Measurements from ENCODE around the gene NELL1.

The NELL1 gene

DNA sequence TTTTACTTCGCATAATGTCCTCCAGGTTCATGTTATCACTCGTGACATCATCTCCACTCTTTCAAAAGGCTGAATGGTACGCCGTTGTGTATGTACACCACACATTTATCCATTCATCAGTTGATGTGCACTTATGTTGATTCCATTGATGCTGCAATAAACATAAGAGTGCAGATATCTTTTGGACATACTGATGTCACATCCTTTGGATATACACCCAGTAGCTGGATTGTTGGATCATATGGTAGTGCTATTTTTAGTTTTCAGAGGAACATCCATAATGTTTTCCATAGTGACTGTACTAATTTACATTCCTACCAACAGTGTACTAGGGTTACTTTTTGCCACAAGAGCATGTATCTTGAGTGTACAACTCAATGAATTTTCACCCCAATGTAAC is 25.0 kb upstream of the NELL1 start:
- DNase-seq: no peak
- Mint-ChIP-seq H3K4me3 (no peak overlapping the region), H3K9me3 (no peaks in the 10 kb centered on the region), H3K4me1 (no peaks in the 10 kb centered on the region), H3K27me3 (peaks cover 3 to 16% of the 10 kb centered on the region in 2 donors), H3K27ac (no peak overlapping the region), H3K36me3 (no peaks in the 10 kb centered on the region)
- ATAC-seq (replicated peaks): no peak

DNA sequence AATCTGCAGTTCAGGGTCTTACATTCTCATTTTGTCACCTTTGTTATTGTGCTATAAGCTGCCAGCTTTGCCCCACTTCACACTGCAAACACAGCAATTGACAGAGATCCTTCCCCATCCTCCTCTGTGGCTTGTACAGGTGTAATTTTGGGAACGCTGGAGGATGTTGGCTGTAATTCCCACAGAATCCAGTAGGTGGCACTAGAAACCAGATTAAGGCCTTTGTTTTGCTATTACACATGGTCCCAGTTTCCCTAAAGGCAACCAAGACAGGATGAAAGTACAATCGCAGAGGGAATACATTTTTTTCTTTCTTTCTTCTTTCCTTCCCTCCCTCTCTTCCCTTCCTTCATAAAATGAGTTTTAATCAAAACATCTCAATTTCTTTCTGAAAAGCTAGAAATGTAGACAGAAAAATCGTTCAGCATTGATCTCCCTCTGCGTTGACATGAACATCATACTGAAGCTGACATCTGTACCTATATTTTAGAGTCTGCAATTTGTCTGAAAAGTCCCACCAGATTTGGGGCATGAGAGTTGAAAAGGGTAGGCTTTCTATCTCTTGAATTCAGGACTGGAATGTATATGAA is 21.3 kb upstream of the NELL1 start:
- DNase-seq (peak; percentile 16), ATAC-seq (replicated peaks) (peak; percentile 36 to 39)
- H3K4me1 Mint-ChIP-seq: peaks cover 0 to 1% of the 10 kb centered on the region in 2 donors
- no peaks in the 10 kb centered on the region for H3K36me3 Mint-ChIP-seq
- no peaks in the 10 kb centered on the region for H3K9me3 Mint-ChIP-seq
- H3K27ac Mint-ChIP-seq: no peak overlapping the region
- no peak overlapping the region for H3K4me3 Mint-ChIP-seq
- H3K27me3 Mint-ChIP-seq: peaks cover 0 to 14% of the 10 kb centered on the region in 2 donors

DNA sequence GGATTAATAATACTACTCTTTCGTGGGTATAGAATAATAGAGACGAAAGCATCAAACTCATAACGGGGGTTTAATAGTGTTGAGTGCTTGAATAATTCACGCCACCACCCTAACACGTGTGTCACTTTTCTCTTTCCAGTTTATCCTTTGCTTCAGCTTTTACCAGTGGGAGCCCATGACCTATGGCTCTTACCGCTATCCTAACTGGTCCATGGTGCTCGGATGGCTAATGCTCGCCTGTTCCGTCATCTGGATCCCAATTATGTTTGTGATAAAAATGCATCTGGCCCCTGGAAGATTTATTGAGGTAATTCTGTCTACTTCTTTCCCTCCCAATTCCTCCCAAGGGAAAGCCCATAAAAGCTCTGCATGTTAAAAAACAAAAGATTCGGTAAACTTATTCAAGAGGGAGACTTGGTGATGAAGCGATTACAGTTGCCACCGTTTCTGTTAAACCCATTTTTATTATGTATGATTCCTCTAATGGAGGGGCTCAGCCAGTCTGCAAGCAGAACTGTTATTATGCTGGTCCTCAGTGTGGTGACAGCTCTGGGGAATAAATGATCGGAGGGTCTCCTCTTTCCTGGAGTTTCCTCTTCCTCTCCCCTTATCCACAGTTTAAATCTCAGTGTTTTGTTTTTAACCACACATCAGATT is 17.1 kb upstream of the NELL1 start:
- Mint-ChIP-seq H3K4me1 (peaks cover 0 to 7% of the 10 kb centered on the region in 2 donors), H3K27me3 (peaks cover 12 to 13% of the 10 kb centered on the region in 2 donors), H3K9me3 (no peaks in the 10 kb centered on the region), H3K27ac (no peak overlapping the region), H3K36me3 (no peaks in the 10 kb centered on the region), H3K4me3 (no peak overlapping the region)
- DNase-seq (no peak), ATAC-seq (replicated peaks) (no peak)

DNA sequence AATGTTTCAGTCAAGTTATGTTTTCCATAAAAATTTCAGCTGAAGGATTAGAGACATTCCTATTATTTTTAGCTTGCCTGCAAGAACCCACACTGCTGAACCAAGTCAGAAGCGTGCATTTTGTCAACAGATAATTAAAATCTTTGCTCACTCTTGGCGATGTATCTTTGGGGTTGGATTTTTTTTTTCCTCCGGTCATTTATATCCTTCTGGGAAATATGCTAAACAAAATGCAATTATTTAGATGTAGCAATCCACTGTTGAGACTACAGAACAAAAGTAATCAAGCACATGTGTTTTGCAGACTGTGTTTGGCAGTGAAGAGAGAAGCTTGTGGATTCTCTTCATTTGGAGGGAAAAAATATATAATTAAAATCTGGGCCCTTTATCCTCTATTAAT is 15.3 kb upstream of the NELL1 start:
- H3K27me3 Mint-ChIP-seq: peaks cover 12 to 13% of the 10 kb centered on the region in 2 donors
- H3K9me3 Mint-ChIP-seq: no peaks in the 10 kb centered on the region
- no peaks in the 10 kb centered on the region for H3K36me3 Mint-ChIP-seq
- DNase-seq: no peak
- ATAC-seq (replicated peaks): no peak
- H3K4me3 Mint-ChIP-seq: no peak overlapping the region
- peaks cover 0 to 7% of the 10 kb centered on the region in 2 donors for H3K4me1 Mint-ChIP-seq
- no peak overlapping the region for H3K27ac Mint-ChIP-seq

DNA sequence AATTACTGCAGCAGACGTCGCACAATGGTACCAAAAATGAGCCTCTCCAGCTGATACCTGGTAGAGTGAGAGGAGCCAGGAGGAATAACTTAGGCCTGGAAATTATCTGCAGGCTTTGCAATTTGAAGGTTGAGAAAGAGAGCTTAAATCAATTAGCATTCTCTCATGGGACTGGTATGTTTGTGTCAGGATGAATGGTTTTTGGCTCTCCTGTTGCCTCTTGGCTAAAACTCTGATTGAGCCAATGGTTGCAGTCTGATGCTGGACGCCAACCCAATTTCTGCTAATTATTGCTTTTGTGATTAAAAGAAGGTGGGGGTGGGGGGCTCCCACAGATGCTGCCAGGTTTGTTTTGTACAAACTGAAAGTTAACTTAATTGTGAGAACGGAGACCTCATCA is 12.5 kb upstream of the NELL1 start:
- peaks cover 0 to 1% of the 10 kb centered on the region in 2 donors for H3K9me3 Mint-ChIP-seq
- H3K27ac Mint-ChIP-seq: no peak overlapping the region
- DNase-seq: no peak
- H3K4me3 Mint-ChIP-seq: no peak overlapping the region
- no peak for ATAC-seq (replicated peaks)
- H3K4me1 Mint-ChIP-seq: peaks cover 0 to 7% of the 10 kb centered on the region in 2 donors
- H3K36me3 Mint-ChIP-seq: no peaks in the 10 kb centered on the region
- peaks cover 12 to 19% of the 10 kb centered on the region in 2 donors for H3K27me3 Mint-ChIP-seq

DNA sequence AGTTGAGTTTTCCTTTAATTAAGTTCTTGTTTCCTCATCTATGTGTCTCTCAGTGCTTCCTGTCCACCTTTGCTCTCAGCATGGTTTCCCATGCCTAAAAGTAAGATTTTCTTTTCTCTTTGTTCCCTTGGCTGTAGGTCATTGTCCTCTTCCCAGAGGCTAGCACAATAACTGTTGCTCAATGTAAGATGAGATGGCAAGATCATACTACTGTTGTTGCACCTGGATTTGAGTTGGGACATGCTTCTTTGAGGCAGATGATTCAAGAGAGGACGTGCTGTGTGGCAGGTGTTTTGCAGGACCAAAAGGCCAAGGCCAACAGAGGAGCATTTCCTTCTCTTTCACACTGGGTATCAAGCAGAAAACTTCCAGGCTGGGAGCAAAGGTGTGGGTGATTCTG is 11.3 kb upstream of the NELL1 start:
- DNase-seq (no peak), ATAC-seq (replicated peaks) (no peak)
- no peaks in the 10 kb centered on the region for H3K36me3 Mint-ChIP-seq

DNA sequence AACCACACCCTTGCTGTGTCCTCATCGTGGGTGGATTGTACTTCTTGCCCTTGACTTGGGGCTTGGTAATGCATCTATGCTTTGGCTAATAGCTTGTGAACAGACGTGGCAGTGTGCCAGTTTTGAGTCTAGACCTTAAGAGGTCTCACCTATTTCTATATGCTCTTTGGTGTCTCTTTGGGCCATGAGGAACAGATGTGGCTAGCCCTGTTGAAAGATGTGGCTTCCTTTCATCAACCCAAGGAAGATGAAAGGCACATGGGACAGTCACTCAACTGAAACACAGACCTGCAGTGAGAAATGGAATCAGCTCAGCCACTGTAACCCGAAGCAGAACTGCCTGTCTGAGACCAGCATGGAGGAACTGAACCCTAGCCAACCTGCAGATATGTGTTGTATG is 7.9 kb upstream of the NELL1 start:
- Mint-ChIP-seq H3K36me3 (no peaks in the 10 kb centered on the region), H3K27me3 (peaks cover 12 to 30% of the 10 kb centered on the region in 2 donors), H3K9me3 (peaks cover 0 to 10% of the 10 kb centered on the region in 2 donors), H3K4me1 (no peaks in the 10 kb centered on the region), H3K27ac (no peak overlapping the region), H3K4me3 (no peak overlapping the region)
- DNase-seq: no peak
- no peak for ATAC-seq (replicated peaks)

More for the DNA sequence above, 11.3 kb upstream of the NELL1 start:
- Mint-ChIP-seq H3K4me3 (no peak overlapping the region), H3K9me3 (peaks cover 0 to 7% of the 10 kb centered on the region in 2 donors), H3K27me3 (peaks cover 12 to 16% of the 10 kb centered on the region in 2 donors), H3K27ac (no peak overlapping the region), H3K4me1 (peaks cover 0 to 5% of the 10 kb centered on the region in 2 donors)

DNA sequence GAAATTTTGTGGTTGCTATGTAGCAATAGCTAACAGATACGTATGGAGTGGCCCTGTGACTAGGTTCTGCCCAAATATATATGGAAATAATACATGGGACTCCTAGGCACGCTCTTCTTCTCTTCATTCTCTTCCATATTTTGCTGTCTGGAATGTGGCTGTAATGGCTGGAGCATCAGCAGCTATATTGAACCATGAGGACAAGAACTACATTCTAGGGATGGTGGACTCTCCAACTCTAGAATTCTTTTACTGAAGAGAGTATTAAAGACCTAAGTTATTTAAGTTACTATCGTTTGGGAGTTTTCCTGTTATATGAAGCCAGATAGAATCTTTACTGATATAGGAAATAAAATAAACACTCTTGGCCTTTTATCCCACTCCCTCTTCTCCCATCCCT is 7.5 kb upstream of the NELL1 start:
- ATAC-seq (replicated peaks) (no peak), DNase-seq (no peak)
- H3K4me3 Mint-ChIP-seq: no peak overlapping the region
- H3K4me1 Mint-ChIP-seq: no peaks in the 10 kb centered on the region
- peaks cover 11 to 34% of the 10 kb centered on the region in 2 donors for H3K27me3 Mint-ChIP-seq
- no peaks in the 10 kb centered on the region for H3K36me3 Mint-ChIP-seq
- H3K27ac Mint-ChIP-seq: no peak overlapping the region
- H3K9me3 Mint-ChIP-seq: peaks cover 0 to 12% of the 10 kb centered on the region in 2 donors

DNA sequence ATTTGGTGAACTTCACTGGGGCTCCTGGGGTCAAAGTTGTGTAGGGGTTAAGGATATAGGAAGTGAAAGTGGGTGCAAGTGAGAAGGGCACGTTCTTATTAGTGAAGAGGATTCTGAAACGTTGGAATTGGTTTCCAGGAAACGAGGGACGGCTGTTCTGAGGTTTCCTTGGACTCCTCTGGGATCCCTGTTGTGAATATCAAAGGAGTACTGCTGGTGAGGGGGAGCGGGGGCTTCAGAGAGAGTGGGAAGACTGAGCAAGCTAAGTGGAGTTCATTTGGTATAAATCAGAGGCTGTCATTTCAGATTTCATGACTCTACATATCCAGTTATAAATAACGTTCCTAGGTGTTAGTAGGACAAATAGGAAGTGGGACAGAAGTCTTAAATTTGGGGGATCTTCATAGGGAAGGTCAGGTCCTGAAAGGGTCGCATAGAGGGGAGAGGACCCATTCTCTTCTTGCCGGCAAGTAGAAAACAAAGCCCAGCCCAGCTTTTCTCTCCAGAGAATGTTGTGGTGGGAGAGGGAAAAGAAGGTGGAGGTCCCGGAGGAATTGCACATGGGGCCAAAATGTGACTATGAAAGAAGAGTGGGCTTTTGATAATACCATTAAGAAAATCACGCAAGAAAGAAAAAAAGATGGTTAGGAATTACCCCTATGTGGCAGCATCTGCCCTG is 1.1 kb upstream of the NELL1 start:
- Mint-ChIP-seq H3K27ac (peak overlapping the region; percentile 22), H3K4me1 (peaks cover 7 to 24% of the 10 kb centered on the region in 2 donors), H3K9me3 (peaks cover 0 to 5% of the 10 kb centered on the region in 2 donors), H3K4me3 (peak overlapping the region in 1 of 2 donors; percentile 9), H3K27me3 (peaks cover 52 to 79% of the 10 kb centered on the region in 2 donors), H3K36me3 (no peaks in the 10 kb centered on the region)
- no peak for DNase-seq
- ATAC-seq (replicated peaks): no peak

DNA sequence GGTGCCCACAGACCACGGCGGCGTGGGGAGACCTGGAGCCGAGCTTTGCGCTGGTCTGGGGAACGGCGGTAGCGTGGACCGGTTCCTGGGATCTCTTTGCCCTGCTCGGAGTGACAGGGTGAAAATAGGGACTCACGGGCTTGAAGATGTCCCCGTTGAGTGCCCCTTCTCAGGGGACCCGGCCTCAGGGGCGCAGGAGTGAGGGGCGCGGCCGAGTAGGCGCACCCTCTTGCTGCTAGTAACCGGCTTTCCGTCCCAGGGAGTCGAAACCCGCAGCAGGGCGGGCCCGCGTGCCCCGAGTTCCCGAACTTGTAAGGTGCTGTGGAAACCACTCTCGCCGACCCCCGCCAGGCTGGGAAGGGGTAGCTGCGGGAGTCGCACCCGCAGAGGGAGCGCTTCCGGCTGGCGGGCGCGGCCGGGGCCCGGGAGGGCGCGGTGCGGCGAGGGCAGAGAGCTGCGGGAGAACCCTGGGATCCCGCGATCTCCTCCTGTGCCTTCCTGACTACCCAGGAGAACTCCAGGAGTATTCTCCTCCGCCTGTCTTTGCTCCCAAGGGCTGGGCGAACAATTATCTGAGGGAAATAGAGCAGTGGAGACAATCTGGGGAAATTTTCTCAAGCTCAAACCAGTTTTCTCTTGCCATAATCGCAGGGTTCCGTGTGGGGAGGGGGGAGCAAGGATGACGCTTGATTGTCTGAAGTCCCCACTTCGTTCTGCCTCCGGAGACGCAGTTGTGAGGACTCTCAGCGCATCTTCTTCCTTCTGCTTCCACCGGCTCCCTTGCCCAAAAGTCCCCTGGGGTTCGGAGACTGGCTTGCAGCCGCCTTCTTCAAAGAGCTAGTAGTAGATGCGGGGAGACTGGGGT is 666 bp downstream of the NELL1 start:
- Mint-ChIP-seq H3K27ac (no peak overlapping the region), H3K36me3 (no peaks in the 10 kb centered on the region), H3K4me1 (peaks cover 7 to 24% of the 10 kb centered on the region in 2 donors), H3K4me3 (no peak overlapping the region), H3K9me3 (peaks cover 0 to 5% of the 10 kb centered on the region in 2 donors), H3K27me3 (peaks cover 57 to 79% of the 10 kb centered on the region in 2 donors)
- DNase-seq (no peak), ATAC-seq (replicated peaks) (no peak)

DNA sequence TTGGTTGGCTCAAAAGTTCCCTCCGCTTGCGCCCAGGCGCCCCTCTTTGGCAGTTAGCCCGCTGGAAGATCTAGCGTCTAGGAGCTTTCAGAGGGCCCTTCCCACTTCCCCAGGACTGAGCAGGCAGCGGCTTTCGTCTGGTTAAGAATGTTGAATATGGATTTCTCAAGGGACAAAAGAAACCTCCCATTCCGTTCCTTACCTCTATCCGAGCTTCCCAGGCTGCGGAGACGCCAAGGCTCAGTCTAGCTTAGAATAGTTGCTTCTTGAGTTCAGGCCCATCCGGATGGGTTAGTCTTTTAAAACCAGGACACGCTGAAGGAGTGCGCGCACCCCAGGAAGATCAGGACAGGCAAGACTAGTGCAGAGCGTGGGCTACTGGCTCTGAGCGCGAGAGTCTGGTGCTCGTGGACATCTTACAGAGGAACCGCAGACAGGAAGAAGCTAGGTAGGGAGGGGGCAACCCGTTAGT is 1.6 kb downstream of the NELL1 start:
- ATAC-seq (replicated peaks): no peak
- Mint-ChIP-seq H3K9me3 (peaks cover 0 to 2% of the 10 kb centered on the region in 2 donors), H3K4me3 (no peak overlapping the region), H3K27ac (no peak overlapping the region), H3K4me1 (peaks cover 7 to 24% of the 10 kb centered on the region in 2 donors), H3K27me3 (peaks cover 56 to 79% of the 10 kb centered on the region in 2 donors), H3K36me3 (no peaks in the 10 kb centered on the region)
- DNase-seq: no peak

DNA sequence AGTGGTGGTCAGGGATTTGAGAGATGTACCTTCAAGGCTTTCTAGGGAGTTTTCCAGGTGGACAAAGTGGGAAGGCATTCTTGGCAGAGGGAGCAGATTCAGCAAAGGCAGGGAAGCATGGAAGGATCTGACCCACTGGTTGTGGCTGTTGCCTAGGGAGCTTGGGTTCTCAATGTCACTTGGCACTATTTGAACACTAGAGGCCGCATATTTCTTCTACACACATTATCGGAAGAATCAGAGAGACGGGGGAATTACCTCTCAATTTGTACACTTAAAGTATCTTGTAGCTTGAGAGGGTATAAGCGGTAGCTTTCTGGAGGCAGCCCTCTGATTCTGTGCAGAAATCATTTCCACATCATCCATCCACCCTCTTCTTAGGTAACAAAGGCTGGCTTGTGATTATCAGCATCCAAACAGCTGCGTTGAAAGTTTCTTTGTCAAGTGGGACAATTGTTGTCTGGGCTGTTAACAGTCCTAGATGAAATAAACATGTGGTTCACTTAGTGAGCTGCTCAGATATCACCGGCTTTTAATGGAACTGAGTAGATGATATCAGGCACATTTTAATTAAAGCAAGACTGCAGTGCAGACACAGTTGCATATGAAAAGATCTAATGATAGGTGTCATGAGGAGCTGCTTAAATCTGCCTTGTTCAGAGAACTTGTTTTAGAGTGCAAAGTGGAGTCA is 2.6 kb downstream of the NELL1 start:
- no peak for DNase-seq
- Mint-ChIP-seq H3K27me3 (peaks cover 55 to 72% of the 10 kb centered on the region in 2 donors), H3K4me3 (no peak overlapping the region), H3K4me1 (peaks cover 7 to 24% of the 10 kb centered on the region in 2 donors), H3K9me3 (no peaks in the 10 kb centered on the region), H3K27ac (no peak overlapping the region), H3K36me3 (no peaks in the 10 kb centered on the region)
- ATAC-seq (replicated peaks): peak in 1 of 2 donors; percentile 48

DNA sequence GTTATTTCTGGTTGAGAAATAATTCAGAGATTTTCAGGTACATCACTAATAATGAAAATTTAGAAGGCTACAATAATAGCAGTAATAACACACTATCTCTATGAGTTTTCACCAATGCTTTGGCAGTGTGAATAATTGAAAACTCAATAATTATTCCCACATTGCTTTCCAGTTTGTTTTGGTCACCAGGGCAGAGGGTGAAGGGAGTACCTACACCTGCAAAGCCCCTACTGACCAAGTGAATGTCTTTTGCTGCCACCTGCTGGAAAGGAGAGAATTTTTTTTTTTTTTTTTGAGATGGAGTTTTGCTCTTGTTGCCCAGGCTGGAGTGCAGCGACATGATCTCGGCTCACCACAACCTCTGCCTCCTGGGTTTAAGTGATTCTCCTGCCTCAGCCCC is 3.2 kb downstream of the NELL1 start:
- Mint-ChIP-seq H3K27me3 (peaks cover 54 to 67% of the 10 kb centered on the region in 2 donors), H3K9me3 (no peaks in the 10 kb centered on the region), H3K4me3 (no peak overlapping the region), H3K27ac (no peak overlapping the region), H3K36me3 (no peaks in the 10 kb centered on the region), H3K4me1 (peaks cover 7 to 24% of the 10 kb centered on the region in 2 donors)
- ATAC-seq (replicated peaks) (peak; percentile 31 to 41), DNase-seq (no peak)
